ENCODE results near the gene GRK5.
"Not testable (repeated sequence)": the region's sequence is repeated elsewhere in the genome, so short reads cannot be mapped to it uniquely, and the experiment has no call there.

Gene GRK5

GRCh38 chr10:119429771-119430170, 222.4 kb downstream of the GRK5 start:
- DNase-seq (ENCODE audit: low read depth) = no peak
- H3K4me3 ChIP-seq (ENCODE audit: low read depth, low read length) = no peak overlapping the region
- TF ChIP-seq CTCF (IDR thresholded peaks at IDR 0.05; ENCODE audit: low read depth, low read length, missing control alignments) = no peak

GRCh38 chr10:119431034-119431772, 223.8 kb downstream of the GRK5 start:
- no peak for DNase-seq (ENCODE audit: low read depth)
- H3K4me3 ChIP-seq (ENCODE audit: low read depth, low read length) = no peak overlapping the region
- no peak for TF ChIP-seq CTCF (IDR thresholded peaks at IDR 0.05; ENCODE audit: low read depth, low read length, missing control alignments)

GRCh38 chr10:119431773-119432135, 224.4 kb downstream of the GRK5 start:
- no peak for DNase-seq (ENCODE audit: low read depth)
- H3K4me3 ChIP-seq (ENCODE audit: low read depth, low read length) = no peak overlapping the region
- no peak for TF ChIP-seq CTCF (IDR thresholded peaks at IDR 0.05; ENCODE audit: low read depth, low read length, missing control alignments)

GRCh38 chr10:119434942-119435341, 227.6 kb downstream of the GRK5 start:
- not testable (repeated sequence) for H3K4me3 ChIP-seq (ENCODE audit: low read depth, low read length); DNase-seq (ENCODE audit: low read depth)

GRCh38 chr10:119438717-119439116, 231.3 kb downstream of the GRK5 start:
- no peak for DNase-seq (ENCODE audit: low read depth)
- H3K4me3 ChIP-seq (ENCODE audit: low read depth, low read length) = no peak overlapping the region
- no peak for TF ChIP-seq CTCF (IDR thresholded peaks at IDR 0.05; ENCODE audit: low read depth, low read length, missing control alignments)

GRCh38 chr10:119439922-119440321, 232.6 kb downstream of the GRK5 start:
- H3K4me3 ChIP-seq (ENCODE audit: low read depth, low read length) = no peak overlapping the region
- TF ChIP-seq CTCF (IDR thresholded peaks at IDR 0.05; ENCODE audit: low read depth, low read length, missing control alignments) = no peak
- DNase-seq (ENCODE audit: low read depth) = no peak

GRCh38 chr10:119441151-119441821, 233.9 kb downstream of the GRK5 start:
- H3K4me3 ChIP-seq (ENCODE audit: low read depth, low read length) = no peak overlapping the region
- no peak for TF ChIP-seq CTCF (IDR thresholded peaks at IDR 0.05; ENCODE audit: low read depth, low read length, missing control alignments)
- no peak for DNase-seq (ENCODE audit: low read depth)
